Type B pancreatic cell (in vitro differentiated cells): ENCODE data around the gene ZMAT5. TPM values are rescaled to one million over a fixed set of nuclear protein-coding genes. Genes with fewer than 3 reads are reported as not detected.

Experiments used
- DNase-seq: peaks from one replicate; pipeline ENCODE4 v3.0.0; 2021; ENCODE audit warnings: mixed read lengths; ENCODE audit not compliant: unreplicated experiment; ENCODE audit errors: extremely low spot score
- H3K27ac Mint-ChIP-seq: 2 replicates; pipeline ENCODE4 v1.8.0; 2021; ENCODE audit warnings: mild to moderate bottlenecking, mixed read lengths
- H3K27me3 Mint-ChIP-seq: 2 replicates; pipeline ENCODE4 v1.8.0; 2021; ENCODE audit warnings: mixed read lengths
- H3K36me3 Mint-ChIP-seq: 2 replicates; pipeline ENCODE4 v1.8.0; 2021; ENCODE audit warnings: mixed read lengths
- H3K4me1 Mint-ChIP-seq: one replicate; pipeline ENCODE4 v1.8.0; 2021; ENCODE audit warnings: mixed read lengths; ENCODE audit not compliant: unreplicated experiment
- H3K4me3 Mint-ChIP-seq: 2 replicates; pipeline ENCODE4 v1.8.0; 2021; ENCODE audit warnings: mild to moderate bottlenecking, mixed read lengths
- H3K9me3 Mint-ChIP-seq: 2 replicates; pipeline ENCODE4 v1.8.0; 2021; ENCODE audit warnings: mixed read lengths
- total RNA-seq: library from RNA; stranded (reverse); gene quantifications from 2 replicates; pipeline ENCODE4 v1.2.1, GENCODE V29; 2021; ENCODE audit warnings: low replicate concordance
- TF ChIP-seq, protein P1 (sequence below): fragments of 200-600 bp; sonication (generic); conservative IDR thresholded peaks from 2 replicates; pipeline ENCODE4 v1.5.0; 2021; ENCODE audit warnings: antibody characterized with exemption, mild to moderate bottlenecking

ZMAT5 gene
- total RNA-seq, 1 donor from 2014 or later: 19.2 TPM

DNA sequence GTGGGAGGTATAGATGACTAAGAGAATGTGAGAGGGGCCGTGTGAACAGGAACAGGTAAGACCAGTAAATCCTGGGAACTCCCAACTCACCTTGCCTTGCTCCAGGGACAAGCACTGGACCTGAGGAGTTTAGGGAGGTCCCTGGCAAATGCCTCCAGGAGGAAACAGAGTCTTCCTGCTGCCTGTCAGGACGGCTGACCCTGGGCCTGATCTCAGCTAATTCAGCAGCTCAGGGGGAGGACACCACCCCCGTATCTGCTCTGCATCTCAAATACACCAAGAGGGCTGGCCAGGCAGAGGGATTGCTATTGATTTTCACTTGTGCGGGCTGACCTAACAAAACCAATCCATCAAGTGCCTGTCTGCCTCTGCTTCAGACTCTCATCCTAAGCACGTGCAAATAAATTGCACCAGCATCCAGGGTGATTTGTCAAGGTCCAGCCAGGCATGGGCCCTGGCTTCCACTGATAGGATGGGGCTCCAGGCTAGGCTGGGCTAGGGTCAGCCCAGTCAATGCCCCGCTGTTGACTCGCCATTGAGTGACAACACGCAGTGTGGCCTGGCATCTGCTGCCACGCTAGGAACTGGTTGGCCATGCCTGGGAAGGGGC, 20.7 kb upstream of the ZMAT5 start:
- Mint-ChIP-seq H3K9me3 (no peaks in the 10 kb centered on the region), H3K36me3 (peaks cover 15% of the 10 kb centered on the region), H3K4me1 (peaks cover 18% of the 10 kb centered on the region), H3K27me3 (no peaks in the 10 kb centered on the region), H3K27ac (peak overlapping the region; percentile 62), H3K4me3 (peak overlapping the region; percentile 41)
- TF ChIP-seq, protein P1, sequence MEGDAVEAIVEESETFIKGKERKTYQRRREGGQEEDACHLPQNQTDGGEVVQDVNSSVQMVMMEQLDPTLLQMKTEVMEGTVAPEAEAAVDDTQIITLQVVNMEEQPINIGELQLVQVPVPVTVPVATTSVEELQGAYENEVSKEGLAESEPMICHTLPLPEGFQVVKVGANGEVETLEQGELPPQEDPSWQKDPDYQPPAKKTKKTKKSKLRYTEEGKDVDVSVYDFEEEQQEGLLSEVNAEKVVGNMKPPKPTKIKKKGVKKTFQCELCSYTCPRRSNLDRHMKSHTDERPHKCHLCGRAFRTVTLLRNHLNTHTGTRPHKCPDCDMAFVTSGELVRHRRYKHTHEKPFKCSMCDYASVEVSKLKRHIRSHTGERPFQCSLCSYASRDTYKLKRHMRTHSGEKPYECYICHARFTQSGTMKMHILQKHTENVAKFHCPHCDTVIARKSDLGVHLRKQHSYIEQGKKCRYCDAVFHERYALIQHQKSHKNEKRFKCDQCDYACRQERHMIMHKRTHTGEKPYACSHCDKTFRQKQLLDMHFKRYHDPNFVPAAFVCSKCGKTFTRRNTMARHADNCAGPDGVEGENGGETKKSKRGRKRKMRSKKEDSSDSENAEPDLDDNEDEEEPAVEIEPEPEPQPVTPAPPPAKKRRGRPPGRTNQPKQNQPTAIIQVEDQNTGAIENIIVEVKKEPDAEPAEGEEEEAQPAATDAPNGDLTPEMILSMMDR: no peak
- no peak for DNase-seq

DNA sequence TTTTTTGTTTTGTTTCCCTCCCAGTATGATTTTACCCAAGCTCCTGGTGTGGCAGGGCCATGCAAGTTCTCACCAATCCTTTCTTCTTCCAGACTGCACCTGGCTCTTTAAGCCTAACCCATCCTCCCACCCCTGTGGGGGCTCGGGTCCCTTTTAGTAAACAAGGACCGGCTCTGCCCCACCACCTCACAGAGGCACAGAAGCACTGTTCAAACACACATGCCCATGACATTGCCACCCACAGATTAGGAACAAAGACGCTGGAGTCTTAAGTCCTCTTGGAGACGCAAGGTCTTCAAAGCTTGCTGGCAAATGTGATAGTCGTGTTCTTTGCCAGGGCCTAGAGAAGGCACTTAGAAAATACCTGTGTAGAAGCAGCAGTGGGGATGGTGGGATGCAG, 19.2 kb upstream of the ZMAT5 start:
- Mint-ChIP-seq H3K9me3 (no peaks in the 10 kb centered on the region), H3K27me3 (no peaks in the 10 kb centered on the region), H3K27ac (peak overlapping the region; percentile 22), H3K36me3 (peaks cover 12% of the 10 kb centered on the region), H3K4me3 (no peak overlapping the region), H3K4me1 (peaks cover 21% of the 10 kb centered on the region)
- TF ChIP-seq, protein P1: no peak
- no peak for DNase-seq

DNA sequence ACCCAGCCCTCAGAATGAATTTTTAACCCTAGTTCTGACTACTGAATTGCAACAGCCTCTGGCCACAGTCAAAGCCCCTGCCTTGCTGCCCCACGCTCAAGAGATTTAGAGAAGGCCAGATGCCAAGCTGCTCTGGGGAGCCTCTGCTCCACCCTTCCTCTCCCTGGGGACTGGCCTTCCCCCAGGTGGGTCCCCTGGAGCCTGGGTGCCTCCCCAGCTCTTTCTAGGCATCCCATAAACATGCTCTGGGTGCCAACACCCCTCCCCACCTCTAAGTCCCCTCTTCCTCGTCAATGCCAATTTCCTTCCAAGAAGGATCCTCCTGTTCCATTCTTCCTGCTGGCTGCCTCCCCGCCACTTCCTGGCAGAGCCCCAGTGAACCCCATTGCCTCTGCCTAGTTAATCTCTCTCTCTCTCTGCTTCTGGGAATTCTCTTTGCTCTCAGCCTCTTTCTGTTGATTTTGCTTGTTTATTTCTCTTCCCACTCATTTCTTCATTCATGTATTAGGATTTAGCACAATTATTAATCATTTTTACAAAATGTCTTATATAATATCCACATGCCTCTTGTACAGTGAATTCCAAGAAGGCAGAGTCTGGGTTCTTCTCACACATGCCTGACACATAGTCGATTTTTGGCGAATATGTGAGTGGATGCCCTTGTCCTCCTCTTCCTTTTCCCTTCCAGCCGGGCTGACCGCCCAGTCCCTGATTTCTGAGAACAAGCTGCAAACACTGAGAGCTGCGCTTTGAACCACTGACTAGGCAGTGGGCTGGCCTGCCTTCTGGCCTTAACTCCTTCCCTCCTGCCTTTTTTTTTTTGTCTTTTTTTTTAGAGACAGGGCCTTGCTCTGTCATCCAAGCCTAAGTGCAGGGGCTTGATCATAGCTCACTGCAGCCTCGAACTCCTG, 17.9 kb upstream of the ZMAT5 start:
- Mint-ChIP-seq H3K4me3 (no peak overlapping the region), H3K36me3 (peaks cover 8% of the 10 kb centered on the region), H3K9me3 (no peaks in the 10 kb centered on the region), H3K4me1 (peaks cover 25% of the 10 kb centered on the region), H3K27me3 (no peaks in the 10 kb centered on the region), H3K27ac (peak overlapping the region; percentile 8)
- TF ChIP-seq, protein P1: no peak
- DNase-seq: no peak

DNA sequence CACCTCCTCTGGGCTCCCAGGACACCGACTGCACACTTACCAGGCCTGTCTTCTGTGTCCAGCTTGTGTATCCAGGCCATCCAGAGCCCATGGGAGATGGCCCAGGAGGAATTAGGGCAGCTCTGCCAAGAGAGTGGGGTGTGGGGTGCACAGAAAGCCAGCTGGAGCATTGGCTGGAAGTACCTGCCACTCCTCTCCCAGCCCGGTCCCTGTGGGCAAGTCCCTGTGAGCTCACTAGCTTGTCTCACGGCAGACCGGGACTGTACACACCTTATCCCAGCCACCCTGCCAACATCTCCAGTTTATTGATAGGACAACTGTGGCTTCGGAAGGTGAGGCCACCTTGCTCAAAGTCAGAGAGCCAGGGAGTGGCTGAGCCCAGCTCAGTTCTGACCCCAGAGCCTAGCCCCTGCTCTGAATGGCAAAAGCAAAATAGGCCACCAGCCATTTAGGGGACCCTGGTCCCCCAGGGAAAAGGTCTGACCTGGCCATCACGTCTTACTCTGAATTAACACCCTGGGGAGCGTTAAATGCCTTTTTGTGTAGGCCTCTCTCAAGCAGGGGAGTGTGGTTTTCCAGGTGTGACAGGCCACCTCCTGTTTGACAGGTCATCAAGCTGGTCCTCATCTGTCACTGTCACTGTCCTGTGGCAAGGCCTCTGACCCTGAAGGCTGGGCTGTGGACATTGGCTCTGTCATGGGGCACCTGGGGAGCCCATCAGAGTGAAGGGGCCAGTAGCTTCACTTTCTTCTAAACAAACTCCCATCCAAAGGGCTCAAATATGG, 15.4 kb upstream of the ZMAT5 start:
- peak overlapping the region; percentile 26 for H3K27ac Mint-ChIP-seq
- H3K4me3 Mint-ChIP-seq: no peak overlapping the region
- no peak for DNase-seq
- no peaks in the 10 kb centered on the region for H3K36me3 Mint-ChIP-seq
- H3K4me1 Mint-ChIP-seq: peaks cover 22% of the 10 kb centered on the region
- no peaks in the 10 kb centered on the region for H3K27me3 Mint-ChIP-seq
- no peaks in the 10 kb centered on the region for H3K9me3 Mint-ChIP-seq
- TF ChIP-seq, protein P1: no peak

DNA sequence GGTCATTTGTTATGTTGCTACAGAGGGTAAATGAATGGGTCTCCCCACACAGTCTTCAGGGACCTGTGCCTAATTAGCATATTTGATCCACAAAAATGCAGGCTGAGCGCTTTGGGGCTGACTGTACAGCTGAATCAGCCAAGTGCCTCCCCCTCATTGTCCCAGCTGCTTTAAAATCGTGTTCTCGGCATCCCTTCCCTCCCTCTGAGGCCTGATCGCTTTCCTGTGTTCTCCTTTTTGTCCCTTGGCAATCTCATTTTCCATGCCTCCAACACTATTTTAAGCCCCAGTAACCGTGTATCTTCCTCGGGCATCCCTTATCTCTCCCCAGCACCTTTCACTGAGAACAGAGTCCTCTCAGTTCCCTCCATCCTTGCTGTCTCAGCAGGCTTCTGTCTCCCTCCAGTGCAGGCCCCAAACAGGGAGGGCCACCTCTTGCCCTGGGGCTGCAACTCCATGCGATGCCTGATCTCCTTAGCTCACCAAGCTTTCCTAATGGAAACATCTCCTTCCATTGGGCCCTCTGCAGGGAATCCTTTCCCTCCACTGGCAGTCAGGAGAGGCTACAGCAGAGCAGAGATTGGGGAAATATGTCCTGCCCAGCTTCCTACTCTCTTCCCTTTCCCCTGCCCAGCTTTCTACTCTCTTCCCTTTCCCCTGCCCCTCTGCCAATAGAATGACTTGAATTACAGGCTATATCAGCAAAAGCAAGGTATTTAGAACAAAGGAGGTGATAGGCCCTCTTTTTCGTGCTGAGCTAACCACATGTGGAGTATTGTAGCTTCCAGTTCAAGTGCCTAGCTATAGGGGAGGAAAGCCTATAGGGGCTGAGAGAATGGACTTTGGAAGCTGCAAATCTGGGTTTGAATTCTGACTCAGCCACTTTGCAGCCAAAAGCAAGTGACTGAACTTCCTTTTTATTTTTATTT, 14.2 kb upstream of the ZMAT5 start:
- H3K36me3 Mint-ChIP-seq: no peaks in the 10 kb centered on the region
- H3K27ac Mint-ChIP-seq: peak overlapping the region; percentile 25
- peaks cover 16% of the 10 kb centered on the region for H3K4me1 Mint-ChIP-seq
- H3K27me3 Mint-ChIP-seq: no peaks in the 10 kb centered on the region
- no peak overlapping the region for H3K4me3 Mint-ChIP-seq
- no peaks in the 10 kb centered on the region for H3K9me3 Mint-ChIP-seq
- TF ChIP-seq, protein P1: no peak
- DNase-seq: no peak
